ENCODE results near the gene GH2. TPM values are rescaled to one million over a fixed set of nuclear protein-coding genes. Genes with fewer than 3 reads are reported as not detected.
A peak's percentile ranks its signal among the peaks of the same experiment; 100 is the strongest.

Gene GH2
- polyA plus RNA-seq (2013, experiment 1 of 2): not detected
- not detected for polyA plus RNA-seq (2013, experiment 2 of 2)

DNA sequence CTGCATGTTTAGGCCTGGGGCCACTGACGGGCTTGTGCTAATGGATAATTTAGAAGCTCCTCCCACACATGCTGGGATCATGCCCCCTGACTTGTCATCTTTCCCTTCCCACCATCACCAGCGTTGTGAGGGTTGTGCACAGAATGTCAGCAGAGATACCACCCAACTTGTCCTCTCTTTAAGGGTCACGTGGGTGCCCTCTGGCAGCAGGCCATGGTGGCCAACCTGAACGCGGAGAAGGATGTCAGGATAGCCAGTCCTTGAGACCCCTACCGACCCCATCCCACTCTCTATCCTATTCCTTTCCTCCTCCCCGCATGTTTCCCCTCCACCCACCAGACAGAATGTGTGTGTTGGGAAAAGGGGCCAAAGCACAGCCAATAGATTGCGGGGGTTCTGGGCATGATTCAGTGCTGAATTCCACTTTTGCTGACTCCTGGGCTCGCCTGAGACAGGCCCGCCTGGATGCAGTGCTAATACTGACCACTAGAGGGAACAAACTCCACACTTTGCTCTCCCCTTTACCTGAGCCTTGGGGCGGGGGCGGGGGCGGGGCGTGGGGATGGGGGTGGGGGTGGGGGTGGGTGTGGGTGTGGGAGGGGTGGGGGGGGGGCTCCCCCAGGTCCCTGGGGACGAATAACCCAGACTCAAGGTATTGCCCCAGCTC, at the start of gene GH2:
GH2 (minus strand) TSS at position 10 of the 667 bp plus-strand sequence. CDS start 143 bp downstream, outside the sequence.
- Histone ChIP-seq H3K4me3 (ENCODE audit: insufficient read depth in 1 of 2, low read depth in 1 of 2, low read length in 2 of 2) (no peak within 1 kb of the TSS), H3K4me2 (ENCODE audit: low read length, poor library complexity, severe bottlenecking) (no peak within 1 kb of the TSS), H3K79me1 (replicated peaks; ENCODE audit: low read length, poor library complexity, severe bottlenecking) (no peaks in the 10 kb centered on the region), H3K4ac (ENCODE audit: low read depth in 1 of 2, low read length in 2 of 2) (no peak within 1 kb of the TSS), H3K9ac (ENCODE audit: low read length) (no peak within 1 kb of the TSS), H3K27me3 (ENCODE audit: control insufficient read depth in 1 of 2, insufficient read depth in 1 of 2, low read length in 2 of 2) (peaks cover 9 to 32% of the 10 kb centered on the region in 2 experiments), H3K14ac (ENCODE audit: low read length in 2 of 2) (no peak within 1 kb of the TSS), H3K36me3 (ENCODE audit: control insufficient read depth in 1 of 2, insufficient read depth in 2 of 2, low read depth in 1 of 2, low read length in 2 of 2) (no peaks in the 10 kb centered on the region), H4K8ac (ENCODE audit: low read length) (peak within 1 kb of the TSS; percentile 12), H2BK120ac (ENCODE audit: low read depth, low read length) (no peak within 1 kb of the TSS), H4K91ac (ENCODE audit: low read length) (no peak within 1 kb of the TSS), H3K18ac (ENCODE audit: low read depth in 1 of 2, low read length in 2 of 2) (no peak within 1 kb of the TSS), H3K9me3 (ENCODE audit: control insufficient read depth, low read length) (no peaks in the 10 kb centered on the region), H2BK12ac (ENCODE audit: low read length in 2 of 2) (no peak within 1 kb of the TSS), H3K4me1 (ENCODE audit: control insufficient read depth, insufficient read depth, low read depth, low read length) (no peaks in the 10 kb centered on the region), H2AFZ (ENCODE audit: low read depth, low read length) (no peak within 1 kb of the TSS), H2BK5ac (ENCODE audit: low read depth, low read length, poor library complexity, severe bottlenecking) (no peak within 1 kb of the TSS), H3K27ac (ENCODE audit: low read length, poor library complexity, severe bottlenecking) (no peak within 1 kb of the TSS), H2BK15ac (ENCODE audit: low read depth, poor library complexity, severe bottlenecking) (no peak within 1 kb of the TSS), H2AK5ac (ENCODE audit: low read length, severe bottlenecking) (no peak within 1 kb of the TSS), H3K23ac (ENCODE audit: low read length in 2 of 2) (no peak within 1 kb of the TSS)
- 44% methylated on average over 5 of the region's 15 CpGs for WGBS
- DNase-seq: peak; percentile 42

DNA sequence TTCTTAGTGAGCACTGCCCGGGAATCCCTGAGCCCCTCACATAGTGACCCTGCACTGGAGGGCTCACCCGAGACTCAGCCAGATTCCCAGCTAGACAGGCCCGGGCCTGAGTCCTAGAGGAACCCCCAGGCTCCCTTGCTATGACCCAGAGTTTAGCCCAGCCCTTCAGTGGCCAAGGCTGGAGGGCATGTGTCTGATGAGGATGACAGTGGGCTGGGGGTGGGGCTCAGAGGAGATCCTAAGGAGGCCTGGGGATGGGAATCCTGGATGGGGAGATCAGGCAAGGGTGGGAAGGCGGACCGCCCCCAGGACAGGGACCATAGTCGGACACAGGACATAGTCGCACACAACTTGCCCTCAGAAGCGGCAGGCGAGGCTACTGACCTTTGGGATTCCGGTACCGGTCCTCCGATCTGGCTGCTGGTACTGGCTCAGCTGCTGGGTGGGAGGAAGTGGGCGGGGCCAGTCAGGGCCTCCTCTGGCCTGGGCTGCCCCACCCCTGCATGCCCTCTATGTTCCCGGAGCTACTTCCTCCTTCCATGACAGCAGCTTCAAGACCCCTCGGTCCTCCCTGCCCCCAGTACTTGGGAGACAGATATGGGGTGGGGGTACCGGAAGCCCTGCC, 49.3 kb upstream of the GH2 start:
- Histone ChIP-seq H3K27ac (ENCODE audit: low read length, poor library complexity, severe bottlenecking) (no peak overlapping the region), H3K9me3 (ENCODE audit: control insufficient read depth, low read length) (no peaks in the 10 kb centered on the region), H3K79me1 (replicated peaks; ENCODE audit: low read length, poor library complexity, severe bottlenecking) (no peaks in the 10 kb centered on the region), H2AFZ (ENCODE audit: low read depth, low read length) (no peak overlapping the region), H3K14ac (ENCODE audit: low read length in 2 of 2) (no peak overlapping the region), H3K4me2 (ENCODE audit: low read length, poor library complexity, severe bottlenecking) (no peak overlapping the region), H3K9ac (ENCODE audit: low read length) (no peak overlapping the region), H2BK12ac (ENCODE audit: low read length in 2 of 2) (no peak overlapping the region), H3K4ac (ENCODE audit: low read depth in 1 of 2, low read length in 2 of 2) (no peak overlapping the region), H3K18ac (ENCODE audit: low read depth in 1 of 2, low read length in 2 of 2) (no peak overlapping the region), H2BK15ac (ENCODE audit: low read depth, poor library complexity, severe bottlenecking) (no peak overlapping the region), H2BK5ac (ENCODE audit: low read depth, low read length, poor library complexity, severe bottlenecking) (no peak overlapping the region), H2AK5ac (ENCODE audit: low read length, severe bottlenecking) (no peak overlapping the region), H4K91ac (ENCODE audit: low read length) (no peak overlapping the region), H3K23ac (ENCODE audit: low read length in 2 of 2) (no peak overlapping the region), H2BK120ac (ENCODE audit: low read depth, low read length) (no peak overlapping the region), H4K8ac (ENCODE audit: low read length) (no peak overlapping the region), H3K27me3 (ENCODE audit: control insufficient read depth in 1 of 2, insufficient read depth in 1 of 2, low read length in 2 of 2) (peaks cover 14 to 50% of the 10 kb centered on the region in 2 experiments), H3K4me1 (ENCODE audit: control insufficient read depth, insufficient read depth, low read depth, low read length) (no peaks in the 10 kb centered on the region), H3K36me3 (ENCODE audit: control insufficient read depth in 1 of 2, insufficient read depth in 2 of 2, low read depth in 1 of 2, low read length in 2 of 2) (no peaks in the 10 kb centered on the region), H3K4me3 (ENCODE audit: insufficient read depth in 1 of 2, low read depth in 1 of 2, low read length in 2 of 2) (no peak overlapping the region)
- DNase-seq: no peak
- WGBS: 85% methylated on average over 6 of the region's 16 CpGs

DNA sequence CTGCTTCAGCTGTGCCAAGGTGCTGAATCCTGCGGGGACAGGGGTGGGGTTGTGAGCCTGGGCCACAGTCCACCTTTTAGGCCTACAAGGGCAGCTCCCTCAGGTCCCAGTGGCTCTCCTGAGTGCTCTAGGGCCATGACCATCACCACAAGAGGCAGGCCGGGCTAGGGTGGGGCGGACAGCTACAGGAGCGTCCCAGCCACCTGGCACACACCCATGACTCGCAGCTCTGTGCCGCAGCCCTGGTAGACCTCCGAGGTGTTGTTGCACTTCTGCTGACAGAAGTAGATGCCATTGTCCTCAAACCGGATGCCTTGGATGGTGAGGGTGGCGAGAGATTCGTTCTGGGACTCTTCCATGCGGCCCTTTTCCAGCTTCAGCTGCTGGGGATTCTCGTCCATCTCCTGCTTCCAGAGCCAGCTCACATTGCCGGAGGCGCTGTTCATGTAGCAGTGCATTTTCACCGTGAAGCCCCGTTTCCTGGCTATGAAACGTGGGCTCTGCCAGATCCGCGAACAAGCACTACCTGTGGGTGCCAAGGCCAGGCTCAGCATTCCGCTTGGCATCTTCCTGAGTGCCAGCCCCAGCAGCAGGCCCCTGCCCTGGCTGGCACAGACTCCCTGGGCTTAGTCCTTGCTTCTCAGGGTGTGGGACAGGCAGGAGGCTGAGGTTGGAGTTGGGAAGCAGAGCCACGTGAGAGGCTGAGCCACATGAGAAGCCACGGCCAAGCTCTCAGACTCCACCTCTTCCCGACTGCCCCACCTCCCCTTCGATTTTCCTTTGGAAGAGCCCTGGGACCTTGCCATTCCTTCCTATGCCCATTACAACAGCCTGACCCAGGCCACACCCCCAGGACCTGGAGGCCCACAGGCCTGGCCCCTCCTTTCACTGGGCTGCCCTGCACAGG, 48.4 kb upstream of the GH2 start:
- Histone ChIP-seq H4K8ac (ENCODE audit: low read length) (no peak overlapping the region), H3K27ac (ENCODE audit: low read length, poor library complexity, severe bottlenecking) (no peak overlapping the region), H2BK12ac (ENCODE audit: low read length in 2 of 2) (no peak overlapping the region), H3K36me3 (ENCODE audit: control insufficient read depth in 1 of 2, insufficient read depth in 2 of 2, low read depth in 1 of 2, low read length in 2 of 2) (no peaks in the 10 kb centered on the region), H3K79me1 (replicated peaks; ENCODE audit: low read length, poor library complexity, severe bottlenecking) (no peaks in the 10 kb centered on the region), H3K4me3 (ENCODE audit: insufficient read depth in 1 of 2, low read depth in 1 of 2, low read length in 2 of 2) (no peak overlapping the region), H3K9ac (ENCODE audit: low read length) (no peak overlapping the region), H2BK15ac (ENCODE audit: low read depth, poor library complexity, severe bottlenecking) (no peak overlapping the region), H3K27me3 (ENCODE audit: control insufficient read depth in 1 of 2, insufficient read depth in 1 of 2, low read length in 2 of 2) (peaks cover 10 to 41% of the 10 kb centered on the region in 2 experiments), H3K9me3 (ENCODE audit: control insufficient read depth, low read length) (no peaks in the 10 kb centered on the region), H3K4me1 (ENCODE audit: control insufficient read depth, insufficient read depth, low read depth, low read length) (no peaks in the 10 kb centered on the region), H2BK5ac (ENCODE audit: low read depth, low read length, poor library complexity, severe bottlenecking) (no peak overlapping the region), H2BK120ac (ENCODE audit: low read depth, low read length) (no peak overlapping the region), H3K4me2 (ENCODE audit: low read length, poor library complexity, severe bottlenecking) (no peak overlapping the region), H2AFZ (ENCODE audit: low read depth, low read length) (no peak overlapping the region), H3K4ac (ENCODE audit: low read depth in 1 of 2, low read length in 2 of 2) (no peak overlapping the region), H3K23ac (ENCODE audit: low read length in 2 of 2) (no peak overlapping the region), H2AK5ac (ENCODE audit: low read length, severe bottlenecking) (no peak overlapping the region), H3K18ac (ENCODE audit: low read depth in 1 of 2, low read length in 2 of 2) (no peak overlapping the region), H3K14ac (ENCODE audit: low read length in 2 of 2) (no peak overlapping the region), H4K91ac (ENCODE audit: low read length) (no peak overlapping the region)
- no peak for DNase-seq
- 94% methylated on average over 23 of the region's 24 CpGs for WGBS
